Right renal pelvis (tissue), 4 donors: ENCODE results near the gene PDE11A. TPM values are rescaled to one million over a fixed set of nuclear protein-coding genes. Genes with fewer than 3 reads are reported as not detected.
A peak's percentile ranks its signal among the peaks of the same experiment; 100 is the strongest.
"Not testable (repeated sequence)": the region's sequence is repeated elsewhere in the genome, so short reads cannot be mapped to it uniquely, and the experiment has no call there.

ENCODE experiments used
- DNase-seq, 4 donors: peaks; one replicate each; pipeline ENCODE4 v3.0.0-alpha.2; 2013; ENCODE audit warnings: low read depth in 4 of 4, low spot score in 3 of 4, missing footprints in 1 of 4
- polyA plus RNA-seq, 4 donors: library from polyadenylated mRNA; unstranded; fragments of 120-200 nt; gene quantifications; one replicate each; pipeline ENCODE4 v1.2.1, GENCODE V29; 2013; ENCODE audit not compliant: insufficient read length in 4 of 4

Gene PDE11A
- polyA plus RNA-seq, 4 donors = 4.7 to 8.6 (median 7.1) TPM

GRCh38 chr2:177830881-177831386, 241.6 kb downstream of the PDE11A start:
- no peak for DNase-seq

- no peak for DNase-seq
Observed at GRCh38 chr2:177828557-177828956, 244.0 kb downstream of the PDE11A start.

- DNase-seq = no peak
Observed at GRCh38 chr2:177826897-177827296, 245.7 kb downstream of the PDE11A start.

GRCh38 chr2:177822941-177823340, 249.6 kb downstream of the PDE11A start:
- DNase-seq = no peak

- DNase-seq = no peak
Observed at GRCh38 chr2:177818412-177818811, 254.2 kb downstream of the PDE11A start.

- DNase-seq = peak in 2 of 4 donors; percentile 5 to 8
Observed at GRCh38 chr2:177817300-177817699, 255.3 kb downstream of the PDE11A start.

- DNase-seq = no peak
Observed at GRCh38 chr2:177816766-177817165, 255.8 kb downstream of the PDE11A start.

GRCh38 chr2:177812713-177813396, 259.7 kb downstream of the PDE11A start:
- DNase-seq = no peak

GRCh38 chr2:177810906-177811305, 261.7 kb downstream of the PDE11A start:
- DNase-seq = no peak

GRCh38 chr2:177808984-177809809, 263.4 kb downstream of the PDE11A start:
- no peak for DNase-seq

- no peak for DNase-seq
Observed at GRCh38 chr2:177806025-177806424, 266.6 kb downstream of the PDE11A start.

GRCh38 chr2:177799531-177799930, 273.0 kb downstream of the PDE11A start:
- peak in 1 of 4 donors; percentile 4 for DNase-seq

GRCh38 chr2:177797808-177798207, 274.8 kb downstream of the PDE11A start:
- no peak for DNase-seq

GRCh38 chr2:177796654-177797415, 275.7 kb downstream of the PDE11A start:
- no peak for DNase-seq

GRCh38 chr2:177796011-177796410, 276.6 kb downstream of the PDE11A start:
- no peak for DNase-seq

GRCh38 chr2:177785143-177785542, 287.4 kb downstream of the PDE11A start:
- DNase-seq = not testable (repeated sequence)

- no peak for DNase-seq
Observed at GRCh38 chr2:177784745-177785067, 287.9 kb downstream of the PDE11A start.

- no peak for DNase-seq
Observed at GRCh38 chr2:177783835-177784744, 288.5 kb downstream of the PDE11A start.

- no peak for DNase-seq
Observed at GRCh38 chr2:177783091-177783490, 289.5 kb downstream of the PDE11A start.

- no peak for DNase-seq
Observed at GRCh38 chr2:177782613-177783012, 290.0 kb downstream of the PDE11A start.
